Measurements from ENCODE around the gene PKM.

The PKM gene

GRCh38 chr15:72189250-72189902 lies 41.6 kb downstream of the PKM start:
- in situ Hi-C loops (cut with MboI; ENCODE audit: low sequenced_read_pairs): no loop called here

GRCh38 chr15:72184165-72184811 lies 46.7 kb downstream of the PKM start:
- peak in 1 of 2 experiments; percentile 46 for DNase-seq (ENCODE audit: low spot score in 2 of 2)
- Histone ChIP-seq H3K27me3 (ENCODE audit: low read depth) (peaks cover 23% of the 10 kb centered on the region), H3K36me3 (replicated peaks) (no peaks in the 10 kb centered on the region), H3K4me1 (no peaks in the 10 kb centered on the region), H3K9me3 (no peaks in the 10 kb centered on the region; the same call in 1 of the 2 replicates), H3K4me3 (no peak overlapping the region)
- in situ Hi-C loops (cut with MboI; ENCODE audit: low sequenced_read_pairs): no loop called here

More at GRCh38 chr15:72189250-72189902, 41.6 kb downstream of the PKM start:
- no peaks in the 10 kb centered on the region for H3K36me3 ChIP-seq (replicated peaks)
- no peaks in the 10 kb centered on the region; the same call in 1 of the 2 replicates for H3K9me3 ChIP-seq
- DNase-seq (ENCODE audit: low spot score in 2 of 2): no peak
- H3K4me1 ChIP-seq: no peaks in the 10 kb centered on the region
- H3K27me3 ChIP-seq (ENCODE audit: low read depth): peaks cover 38% of the 10 kb centered on the region
- H3K4me3 ChIP-seq: no peak overlapping the region

GRCh38 chr15:72183781-72184164 lies 47.2 kb downstream of the PKM start:
- Histone ChIP-seq H3K9me3 (no peaks in the 10 kb centered on the region), H3K27me3 (ENCODE audit: low read depth) (peaks cover 20% of the 10 kb centered on the region), H3K4me3 (no peak overlapping the region), H3K36me3 (replicated peaks) (no peaks in the 10 kb centered on the region), H3K4me1 (no peaks in the 10 kb centered on the region)
- DNase-seq (ENCODE audit: low spot score in 2 of 2): no peak
- in situ Hi-C loops (cut with MboI; ENCODE audit: low sequenced_read_pairs): no loop called here

- no peak overlapping the region for H3K4me3 ChIP-seq
- peak in 1 of 2 experiments; percentile 52 for DNase-seq (ENCODE audit: low spot score in 2 of 2)
- H3K27me3 ChIP-seq (ENCODE audit: low read depth): peaks cover 18% of the 10 kb centered on the region
- H3K36me3 ChIP-seq (replicated peaks): no peaks in the 10 kb centered on the region
- H3K9me3 ChIP-seq: no peaks in the 10 kb centered on the region
- in situ Hi-C loops (cut with MboI; ENCODE audit: low sequenced_read_pairs): no loop called here
- no peaks in the 10 kb centered on the region for H3K4me1 ChIP-seq
These were observed 48.3 kb downstream of the PKM start for GRCh38 chr15:72182673-72183072.

DNA sequence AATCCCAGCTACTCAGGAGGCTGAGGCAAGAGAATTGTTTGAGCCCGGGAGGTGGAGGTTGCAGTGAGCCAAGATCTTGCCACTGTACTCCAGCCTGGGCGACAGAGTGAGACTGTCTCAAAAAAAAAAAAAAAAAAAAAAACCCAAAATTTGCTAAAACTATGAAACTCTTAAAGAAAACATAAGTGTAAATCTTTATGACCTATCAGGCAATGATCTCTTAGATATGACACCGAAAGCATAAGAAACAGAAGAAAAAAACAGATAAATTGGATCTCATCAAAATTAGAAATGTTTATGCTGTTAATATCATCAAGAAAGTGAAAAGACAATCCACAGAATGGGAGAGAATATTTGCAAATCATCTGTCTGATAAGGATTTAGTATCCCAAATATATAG lies 48.7 kb downstream of the PKM start:
- no peaks in the 10 kb centered on the region for H3K9me3 ChIP-seq
- in situ Hi-C loops (cut with MboI; ENCODE audit: low sequenced_read_pairs): no loop called here

GRCh38 chr15:72180761-72181324 lies 50.1 kb downstream of the PKM start:
- Histone ChIP-seq H3K4me1 (no peaks in the 10 kb centered on the region), H3K36me3 (replicated peaks) (no peaks in the 10 kb centered on the region), H3K4me3 (no peak overlapping the region), H3K9me3 (no peaks in the 10 kb centered on the region), H3K27me3 (ENCODE audit: low read depth) (peaks cover 16% of the 10 kb centered on the region)
- in situ Hi-C loops (cut with MboI; ENCODE audit: low sequenced_read_pairs): no loop called here
- DNase-seq (ENCODE audit: low spot score in 2 of 2): no peak

More for the DNA sequence above, 48.7 kb downstream of the PKM start:
- H3K4me1 ChIP-seq: no peaks in the 10 kb centered on the region
- DNase-seq (ENCODE audit: low spot score in 2 of 2): no peak
- peaks cover 18% of the 10 kb centered on the region for H3K27me3 ChIP-seq (ENCODE audit: low read depth)
- no peak overlapping the region for H3K4me3 ChIP-seq
- H3K36me3 ChIP-seq (replicated peaks): no peaks in the 10 kb centered on the region

- in situ Hi-C loops (cut with MboI; ENCODE audit: low sequenced_read_pairs): no loop called here
- no peaks in the 10 kb centered on the region for H3K9me3 ChIP-seq
- no peak overlapping the region for H3K4me3 ChIP-seq
- H3K36me3 ChIP-seq (replicated peaks): no peaks in the 10 kb centered on the region
- H3K4me1 ChIP-seq: no peaks in the 10 kb centered on the region
- peaks cover 13% of the 10 kb centered on the region; the same call in 1 of the 2 replicates for H3K27me3 ChIP-seq (ENCODE audit: low read depth)
- DNase-seq (ENCODE audit: low spot score in 2 of 2): peak in 1 of 2 experiments; percentile 53
These were observed 50.9 kb downstream of the PKM start for GRCh38 chr15:72179950-72180581.

DNA sequence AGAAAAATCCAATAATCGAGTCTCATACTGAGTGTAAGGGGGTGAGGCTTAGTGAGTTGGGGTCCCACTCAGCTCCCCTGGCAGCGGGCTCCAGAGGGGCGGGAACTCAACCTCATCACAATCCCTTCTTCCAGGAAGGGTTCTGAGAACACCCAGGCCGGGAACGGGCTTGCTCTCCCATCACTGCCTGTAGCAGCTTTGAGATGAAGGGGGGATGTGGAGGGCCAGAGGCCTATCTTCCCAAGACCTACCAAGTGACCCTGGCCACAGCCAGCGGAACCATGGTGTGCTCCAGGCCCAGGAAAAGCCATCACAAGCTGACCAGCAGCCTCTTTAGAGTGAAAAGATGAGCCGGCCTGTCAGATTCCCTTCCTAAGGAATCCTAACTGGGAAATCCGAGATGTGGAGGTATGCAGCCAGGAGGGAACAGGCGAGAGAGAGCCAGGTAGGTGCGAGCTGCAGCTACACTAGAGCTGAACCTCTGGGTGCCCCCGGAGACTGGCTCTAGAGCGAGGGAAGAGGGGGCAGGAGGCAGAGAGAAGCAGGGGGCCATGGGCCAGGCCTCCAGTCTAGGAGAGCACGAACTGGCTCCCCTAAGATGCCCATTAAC lies 51.9 kb downstream of the PKM start:
- Histone ChIP-seq H3K36me3 (replicated peaks) (no peaks in the 10 kb centered on the region), H3K4me1 (no peaks in the 10 kb centered on the region), H3K4me3 (no peak overlapping the region), H3K9me3 (no peaks in the 10 kb centered on the region), H3K27me3 (ENCODE audit: low read depth) (peaks cover 12% of the 10 kb centered on the region; the same call in 1 of the 2 replicates)
- no peak for DNase-seq (ENCODE audit: low spot score in 2 of 2)
- in situ Hi-C loops (cut with MboI; ENCODE audit: low sequenced_read_pairs): no loop called here

- peaks cover 8% of the 10 kb centered on the region; the same call in 1 of the 2 replicates for H3K27me3 ChIP-seq (ENCODE audit: low read depth)
- H3K9me3 ChIP-seq: no peaks in the 10 kb centered on the region
- H3K4me1 ChIP-seq: no peaks in the 10 kb centered on the region
- in situ Hi-C loops (cut with MboI; ENCODE audit: low sequenced_read_pairs): no loop called here
- H3K36me3 ChIP-seq (replicated peaks): no peaks in the 10 kb centered on the region
- H3K4me3 ChIP-seq: no peak overlapping the region
- DNase-seq (ENCODE audit: low spot score in 2 of 2): no peak
These were observed 54.2 kb downstream of the PKM start for GRCh38 chr15:72176743-72177142.

- peaks cover 8% of the 10 kb centered on the region; the same call in 1 of the 2 replicates for H3K27me3 ChIP-seq (ENCODE audit: low read depth)
- no peaks in the 10 kb centered on the region for H3K4me1 ChIP-seq
- no peaks in the 10 kb centered on the region for H3K9me3 ChIP-seq
- no peak for DNase-seq (ENCODE audit: low spot score in 2 of 2)
- H3K36me3 ChIP-seq (replicated peaks): no peaks in the 10 kb centered on the region
- H3K4me3 ChIP-seq: no peak overlapping the region
- in situ Hi-C loops (cut with MboI; ENCODE audit: low sequenced_read_pairs): no loop called here
These were observed 54.8 kb downstream of the PKM start for GRCh38 chr15:72176159-72176558.

DNA sequence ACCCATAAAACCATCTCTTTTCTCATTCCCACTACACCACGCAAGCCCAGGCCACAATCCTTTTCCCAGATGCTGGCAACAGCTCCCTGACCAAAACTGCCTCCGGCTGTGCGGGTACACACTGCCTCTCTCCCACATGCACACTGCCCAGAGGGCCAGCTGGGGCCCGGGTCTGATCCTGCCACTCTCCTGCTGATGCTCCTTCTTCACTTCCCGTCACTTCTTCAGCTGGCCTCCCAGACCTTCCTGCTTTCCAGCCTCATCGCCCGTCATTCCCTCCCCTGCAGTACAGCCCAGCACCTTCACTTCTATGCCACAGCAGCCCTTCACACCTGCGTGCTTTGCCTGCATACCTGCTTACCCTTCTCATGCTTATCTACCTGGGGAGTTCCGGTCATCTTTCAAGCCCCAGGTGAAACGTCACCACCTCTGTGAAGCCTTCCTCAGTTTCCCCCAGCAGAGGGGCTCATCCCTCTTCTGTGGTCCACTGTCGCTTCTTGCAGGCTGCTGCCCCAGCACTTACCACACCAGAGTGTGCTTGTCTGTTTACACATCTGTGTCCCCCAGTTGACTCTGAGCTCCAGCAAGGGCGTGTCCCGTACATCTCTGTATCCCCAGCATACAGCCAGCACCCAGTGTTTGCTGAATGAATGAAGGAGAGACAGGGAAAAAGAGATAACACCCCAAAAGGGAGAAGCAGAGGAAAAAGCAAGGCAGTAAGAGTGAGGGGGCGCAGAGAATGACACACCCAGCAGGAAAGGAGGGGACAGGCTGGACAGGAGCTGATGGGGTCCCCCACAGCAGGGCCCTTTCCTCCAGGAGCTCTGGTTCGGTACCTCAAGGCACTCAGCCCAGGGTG lies 55.6 kb downstream of the PKM start:
- H3K27me3 ChIP-seq (ENCODE audit: low read depth): peaks cover 8% of the 10 kb centered on the region; the same call in 1 of the 2 replicates
- no peaks in the 10 kb centered on the region for H3K36me3 ChIP-seq (replicated peaks)
- no peaks in the 10 kb centered on the region for H3K4me1 ChIP-seq
- in situ Hi-C loops (cut with MboI; ENCODE audit: low sequenced_read_pairs): no loop called here
- no peak for DNase-seq (ENCODE audit: low spot score in 2 of 2)
- H3K9me3 ChIP-seq: no peaks in the 10 kb centered on the region
- no peak overlapping the region for H3K4me3 ChIP-seq

- Histone ChIP-seq H3K4me1 (no peaks in the 10 kb centered on the region), H3K27me3 (ENCODE audit: low read depth) (peaks cover 8% of the 10 kb centered on the region; the same call in 1 of the 2 replicates), H3K4me3 (no peak overlapping the region), H3K9me3 (no peaks in the 10 kb centered on the region), H3K36me3 (replicated peaks) (no peaks in the 10 kb centered on the region)
- no peak for DNase-seq (ENCODE audit: low spot score in 2 of 2)
- in situ Hi-C loops (cut with MboI; ENCODE audit: low sequenced_read_pairs): no loop called here
These were observed 56.3 kb downstream of the PKM start for GRCh38 chr15:72174551-72175165.
